ENCODE measurements around the gene NAALAD2. TPM values are rescaled to one million over a fixed set of nuclear protein-coding genes. Genes with fewer than 3 reads are reported as not detected.

Gene NAALAD2
- total and polyA plus RNA-seq, 2 experiments from 2014 or later = 3.4 to 4.3 TPM

DNA sequence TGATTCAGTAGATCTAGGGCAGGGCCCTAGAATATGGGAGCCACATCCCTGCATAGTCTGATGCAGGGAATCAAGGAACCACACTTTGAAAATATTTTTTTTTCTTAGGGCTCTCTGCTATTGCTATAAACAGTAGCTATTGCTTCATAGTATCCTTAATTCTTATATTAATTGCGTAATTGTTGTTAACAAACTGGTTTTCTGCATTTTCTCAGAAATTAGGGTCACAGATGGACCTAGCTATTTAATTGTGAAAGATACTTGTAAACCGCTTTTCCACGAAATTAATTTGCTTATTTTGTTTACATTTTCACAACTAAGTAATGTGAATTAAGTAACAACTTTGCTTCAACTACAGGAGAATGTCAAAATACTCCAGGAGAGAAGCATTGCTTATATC is 34.1 kb downstream of the NAALAD2 start:
- peaks cover 18% of the 10 kb centered on the region; the same call in 2 of the 3 replicates for H3K36me3 Mint-ChIP-seq (ENCODE audit: low read depth)
- DNase-seq (ENCODE audit: low spot score) (no peak), ATAC-seq (no peak)
- H3K27me3 Mint-ChIP-seq (ENCODE audit: insufficient read depth, low read depth, poor library complexity) = peaks cover 2% of the 10 kb centered on the region
- no peaks in the 10 kb centered on the region for H3K9me3 Mint-ChIP-seq
- H3K27ac ChIP-seq (ENCODE audit: low read depth) = no peak overlapping the region
- H3K27ac Mint-ChIP-seq = no peak overlapping the region
- H3K9me2 ChIP-seq (ENCODE audit: insufficient read depth) = no peaks in the 10 kb centered on the region
- H3F3A ChIP-seq (replicated peaks; ENCODE audit: low read depth) = no peaks in the 10 kb centered on the region
- no peak overlapping the region for H3K4me3 ChIP-seq
- H2AFZ ChIP-seq = no peak overlapping the region
- no peaks in the 10 kb centered on the region for H4K20me1 ChIP-seq (replicated peaks; ENCODE audit: insufficient read depth)
- H3K36me3 ChIP-seq (ENCODE audit: insufficient read depth) = no peaks in the 10 kb centered on the region
- H3K4me1 Mint-ChIP-seq = no peaks in the 10 kb centered on the region
- H3K79me2 ChIP-seq (replicated peaks; ENCODE audit: insufficient read depth) = no peaks in the 10 kb centered on the region
- no peaks in the 10 kb centered on the region for H3K27me3 ChIP-seq (ENCODE audit: insufficient read depth)
- H3K4me1 ChIP-seq (ENCODE audit: insufficient read depth) = no peaks in the 10 kb centered on the region
- no peak for TF ChIP-seq ZNF331 (CRISPR knock-in tag; IDR thresholded peaks at IDR 0.05; ENCODE audit: low read depth)
- TF ChIP-seq, protein P1, sequence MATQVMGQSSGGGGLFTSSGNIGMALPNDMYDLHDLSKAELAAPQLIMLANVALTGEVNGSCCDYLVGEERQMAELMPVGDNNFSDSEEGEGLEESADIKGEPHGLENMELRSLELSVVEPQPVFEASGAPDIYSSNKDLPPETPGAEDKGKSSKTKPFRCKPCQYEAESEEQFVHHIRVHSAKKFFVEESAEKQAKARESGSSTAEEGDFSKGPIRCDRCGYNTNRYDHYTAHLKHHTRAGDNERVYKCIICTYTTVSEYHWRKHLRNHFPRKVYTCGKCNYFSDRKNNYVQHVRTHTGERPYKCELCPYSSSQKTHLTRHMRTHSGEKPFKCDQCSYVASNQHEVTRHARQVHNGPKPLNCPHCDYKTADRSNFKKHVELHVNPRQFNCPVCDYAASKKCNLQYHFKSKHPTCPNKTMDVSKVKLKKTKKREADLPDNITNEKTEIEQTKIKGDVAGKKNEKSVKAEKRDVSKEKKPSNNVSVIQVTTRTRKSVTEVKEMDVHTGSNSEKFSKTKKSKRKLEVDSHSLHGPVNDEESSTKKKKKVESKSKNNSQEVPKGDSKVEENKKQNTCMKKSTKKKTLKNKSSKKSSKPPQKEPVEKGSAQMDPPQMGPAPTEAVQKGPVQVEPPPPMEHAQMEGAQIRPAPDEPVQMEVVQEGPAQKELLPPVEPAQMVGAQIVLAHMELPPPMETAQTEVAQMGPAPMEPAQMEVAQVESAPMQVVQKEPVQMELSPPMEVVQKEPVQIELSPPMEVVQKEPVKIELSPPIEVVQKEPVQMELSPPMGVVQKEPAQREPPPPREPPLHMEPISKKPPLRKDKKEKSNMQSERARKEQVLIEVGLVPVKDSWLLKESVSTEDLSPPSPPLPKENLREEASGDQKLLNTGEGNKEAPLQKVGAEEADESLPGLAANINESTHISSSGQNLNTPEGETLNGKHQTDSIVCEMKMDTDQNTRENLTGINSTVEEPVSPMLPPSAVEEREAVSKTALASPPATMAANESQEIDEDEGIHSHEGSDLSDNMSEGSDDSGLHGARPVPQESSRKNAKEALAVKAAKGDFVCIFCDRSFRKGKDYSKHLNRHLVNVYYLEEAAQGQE (IDR thresholded peaks at IDR 0.05; ENCODE audit: unreplicated experiment) = no peak
- no peak for TF ChIP-seq EZH2 (IDR thresholded peaks at IDR 0.05; ENCODE audit: low read depth, unreplicated experiment)
- TF ChIP-seq POLR2AphosphoS5 (IDR thresholded peaks at IDR 0.05; ENCODE audit: low read depth) = no peak
- TF ChIP-seq CREB1 (CRISPR knock-in tag; IDR thresholded peaks at IDR 0.05; ENCODE audit: low read depth) = no peak
- TF ChIP-seq ZNF114 (CRISPR knock-in tag; IDR thresholded peaks at IDR 0.05) = no peak
- TF ChIP-seq NANOG (IDR thresholded peaks at IDR 0.05; ENCODE audit: borderline replicate concordance) = no peak
- TF ChIP-seq, protein P2, sequence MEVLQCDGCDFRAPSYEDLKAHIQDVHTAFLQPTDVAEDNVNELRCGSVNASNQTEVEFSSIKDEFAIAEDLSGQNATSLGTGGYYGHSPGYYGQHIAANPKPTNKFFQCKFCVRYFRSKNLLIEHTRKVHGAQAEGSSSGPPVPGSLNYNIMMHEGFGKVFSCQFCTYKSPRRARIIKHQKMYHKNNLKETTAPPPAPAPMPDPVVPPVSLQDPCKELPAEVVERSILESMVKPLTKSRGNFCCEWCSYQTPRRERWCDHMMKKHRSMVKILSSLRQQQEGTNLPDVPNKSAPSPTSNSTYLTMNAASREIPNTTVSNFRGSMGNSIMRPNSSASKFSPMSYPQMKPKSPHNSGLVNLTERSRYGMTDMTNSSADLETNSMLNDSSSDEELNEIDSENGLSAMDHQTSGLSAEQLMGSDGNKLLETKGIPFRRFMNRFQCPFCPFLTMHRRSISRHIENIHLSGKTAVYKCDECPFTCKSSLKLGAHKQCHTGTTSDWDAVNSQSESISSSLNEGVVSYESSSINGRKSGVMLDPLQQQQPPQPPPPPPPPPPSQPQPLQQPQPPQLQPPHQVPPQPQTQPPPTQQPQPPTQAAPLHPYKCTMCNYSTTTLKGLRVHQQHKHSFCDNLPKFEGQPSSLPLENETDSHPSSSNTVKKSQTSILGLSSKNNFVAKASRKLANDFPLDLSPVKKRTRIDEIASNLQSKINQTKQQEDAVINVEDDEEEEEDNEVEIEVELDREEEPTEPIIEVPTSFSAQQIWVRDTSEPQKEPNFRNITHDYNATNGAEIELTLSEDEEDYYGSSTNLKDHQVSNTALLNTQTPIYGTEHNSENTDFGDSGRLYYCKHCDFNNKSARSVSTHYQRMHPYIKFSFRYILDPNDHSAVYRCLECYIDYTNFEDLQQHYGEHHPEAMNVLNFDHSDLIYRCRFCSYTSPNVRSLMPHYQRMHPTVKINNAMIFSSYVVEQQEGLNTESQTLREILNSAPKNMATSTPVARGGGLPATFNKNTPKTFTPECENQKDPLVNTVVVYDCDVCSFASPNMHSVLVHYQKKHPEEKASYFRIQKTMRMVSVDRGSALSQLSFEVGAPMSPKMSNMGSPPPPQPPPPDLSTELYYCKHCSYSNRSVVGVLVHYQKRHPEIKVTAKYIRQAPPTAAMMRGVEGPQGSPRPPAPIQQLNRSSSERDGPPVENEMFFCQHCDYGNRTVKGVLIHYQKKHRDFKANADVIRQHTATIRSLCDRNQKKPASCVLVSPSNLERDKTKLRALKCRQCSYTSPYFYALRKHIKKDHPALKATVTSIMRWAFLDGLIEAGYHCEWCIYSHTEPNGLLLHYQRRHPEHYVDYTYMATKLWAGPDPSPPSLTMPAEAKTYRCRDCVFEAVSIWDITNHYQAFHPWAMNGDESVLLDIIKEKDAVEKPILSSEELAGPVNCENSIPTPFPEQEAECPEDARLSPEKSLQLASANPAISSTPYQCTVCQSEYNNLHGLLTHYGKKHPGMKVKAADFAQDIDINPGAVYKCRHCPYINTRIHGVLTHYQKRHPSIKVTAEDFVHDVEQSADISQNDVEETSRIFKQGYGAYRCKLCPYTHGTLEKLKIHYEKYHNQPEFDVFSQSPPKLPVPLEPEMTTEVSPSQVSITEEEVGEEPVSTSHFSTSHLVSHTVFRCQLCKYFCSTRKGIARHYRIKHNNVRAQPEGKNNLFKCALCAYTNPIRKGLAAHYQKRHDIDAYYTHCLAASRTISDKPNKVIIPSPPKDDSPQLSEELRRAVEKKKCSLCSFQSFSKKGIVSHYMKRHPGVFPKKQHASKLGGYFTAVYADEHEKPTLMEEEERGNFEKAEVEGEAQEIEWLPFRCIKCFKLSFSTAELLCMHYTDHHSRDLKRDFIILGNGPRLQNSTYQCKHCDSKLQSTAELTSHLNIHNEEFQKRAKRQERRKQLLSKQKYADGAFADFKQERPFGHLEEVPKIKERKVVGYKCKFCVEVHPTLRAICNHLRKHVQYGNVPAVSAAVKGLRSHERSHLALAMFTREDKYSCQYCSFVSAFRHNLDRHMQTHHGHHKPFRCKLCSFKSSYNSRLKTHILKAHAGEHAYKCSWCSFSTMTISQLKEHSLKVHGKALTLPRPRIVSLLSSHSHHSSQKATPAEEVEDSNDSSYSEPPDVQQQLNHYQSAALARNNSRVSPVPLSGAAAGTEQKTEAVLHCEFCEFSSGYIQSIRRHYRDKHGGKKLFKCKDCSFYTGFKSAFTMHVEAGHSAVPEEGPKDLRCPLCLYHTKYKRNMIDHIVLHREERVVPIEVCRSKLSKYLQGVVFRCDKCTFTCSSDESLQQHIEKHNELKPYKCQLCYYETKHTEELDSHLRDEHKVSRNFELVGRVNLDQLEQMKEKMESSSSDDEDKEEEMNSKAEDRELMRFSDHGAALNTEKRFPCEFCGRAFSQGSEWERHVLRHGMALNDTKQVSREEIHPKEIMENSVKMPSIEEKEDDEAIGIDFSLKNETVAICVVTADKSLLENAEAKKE (CRISPR knock-in tag; IDR thresholded peaks at IDR 0.05) = no peak
- no peak for TF ChIP-seq STAT1 (IDR thresholded peaks at IDR 0.05; ENCODE audit: unreplicated experiment)
- TF ChIP-seq EZH2phosphoT487 (IDR thresholded peaks at IDR 0.05; ENCODE audit: unreplicated experiment) = no peak
- TF ChIP-seq JUNB (IDR thresholded peaks at IDR 0.05; ENCODE audit: unreplicated experiment) = no peak
- TF ChIP-seq, protein P3, sequence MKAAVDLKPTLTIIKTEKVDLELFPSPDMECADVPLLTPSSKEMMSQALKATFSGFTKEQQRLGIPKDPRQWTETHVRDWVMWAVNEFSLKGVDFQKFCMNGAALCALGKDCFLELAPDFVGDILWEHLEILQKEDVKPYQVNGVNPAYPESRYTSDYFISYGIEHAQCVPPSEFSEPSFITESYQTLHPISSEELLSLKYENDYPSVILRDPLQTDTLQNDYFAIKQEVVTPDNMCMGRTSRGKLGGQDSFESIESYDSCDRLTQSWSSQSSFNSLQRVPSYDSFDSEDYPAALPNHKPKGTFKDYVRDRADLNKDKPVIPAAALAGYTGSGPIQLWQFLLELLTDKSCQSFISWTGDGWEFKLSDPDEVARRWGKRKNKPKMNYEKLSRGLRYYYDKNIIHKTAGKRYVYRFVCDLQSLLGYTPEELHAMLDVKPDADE (IDR thresholded peaks at IDR 0.05) = no peak
- TF ChIP-seq, protein P4, sequence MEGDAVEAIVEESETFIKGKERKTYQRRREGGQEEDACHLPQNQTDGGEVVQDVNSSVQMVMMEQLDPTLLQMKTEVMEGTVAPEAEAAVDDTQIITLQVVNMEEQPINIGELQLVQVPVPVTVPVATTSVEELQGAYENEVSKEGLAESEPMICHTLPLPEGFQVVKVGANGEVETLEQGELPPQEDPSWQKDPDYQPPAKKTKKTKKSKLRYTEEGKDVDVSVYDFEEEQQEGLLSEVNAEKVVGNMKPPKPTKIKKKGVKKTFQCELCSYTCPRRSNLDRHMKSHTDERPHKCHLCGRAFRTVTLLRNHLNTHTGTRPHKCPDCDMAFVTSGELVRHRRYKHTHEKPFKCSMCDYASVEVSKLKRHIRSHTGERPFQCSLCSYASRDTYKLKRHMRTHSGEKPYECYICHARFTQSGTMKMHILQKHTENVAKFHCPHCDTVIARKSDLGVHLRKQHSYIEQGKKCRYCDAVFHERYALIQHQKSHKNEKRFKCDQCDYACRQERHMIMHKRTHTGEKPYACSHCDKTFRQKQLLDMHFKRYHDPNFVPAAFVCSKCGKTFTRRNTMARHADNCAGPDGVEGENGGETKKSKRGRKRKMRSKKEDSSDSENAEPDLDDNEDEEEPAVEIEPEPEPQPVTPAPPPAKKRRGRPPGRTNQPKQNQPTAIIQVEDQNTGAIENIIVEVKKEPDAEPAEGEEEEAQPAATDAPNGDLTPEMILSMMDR (conservative IDR thresholded peaks at IDR 0.05; ENCODE audit: low read depth in 2 of 2) = no peak
- H3K4me3 Mint-ChIP-seq = no peak overlapping the region
- H3K4me2 ChIP-seq = no peak overlapping the region
